ENCODE results near the gene SIRT6.

DNA sequence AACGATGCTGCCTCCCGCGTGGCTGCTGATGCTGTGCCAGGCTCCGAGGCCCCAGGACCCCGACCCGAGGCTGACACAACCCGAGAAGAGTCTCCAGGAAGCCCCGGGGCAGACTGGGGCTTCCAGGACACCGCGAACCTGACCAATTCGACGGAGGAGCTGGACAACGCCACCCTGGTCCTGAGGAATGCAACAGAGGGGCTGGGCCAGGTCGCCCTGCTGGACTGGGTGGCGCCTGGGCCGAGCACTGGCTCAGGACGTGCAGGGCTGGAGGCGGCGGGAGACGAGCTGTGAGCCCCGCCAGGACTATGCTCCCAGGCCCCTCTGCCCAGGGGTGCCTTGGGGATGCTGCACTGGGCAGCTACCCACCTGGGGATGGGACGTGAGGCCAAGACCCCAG lies 10.7 kb downstream of the SIRT6 start:
- no peak for TF ChIP-seq FOXM1 (IDR thresholded peaks at IDR 0.05; ENCODE audit: borderline replicate concordance, low read depth)
- no peak for TF ChIP-seq TAF1 (IDR thresholded peaks at IDR 0.05; ENCODE audit: low read depth)
- TF ChIP-seq, protein P1, sequence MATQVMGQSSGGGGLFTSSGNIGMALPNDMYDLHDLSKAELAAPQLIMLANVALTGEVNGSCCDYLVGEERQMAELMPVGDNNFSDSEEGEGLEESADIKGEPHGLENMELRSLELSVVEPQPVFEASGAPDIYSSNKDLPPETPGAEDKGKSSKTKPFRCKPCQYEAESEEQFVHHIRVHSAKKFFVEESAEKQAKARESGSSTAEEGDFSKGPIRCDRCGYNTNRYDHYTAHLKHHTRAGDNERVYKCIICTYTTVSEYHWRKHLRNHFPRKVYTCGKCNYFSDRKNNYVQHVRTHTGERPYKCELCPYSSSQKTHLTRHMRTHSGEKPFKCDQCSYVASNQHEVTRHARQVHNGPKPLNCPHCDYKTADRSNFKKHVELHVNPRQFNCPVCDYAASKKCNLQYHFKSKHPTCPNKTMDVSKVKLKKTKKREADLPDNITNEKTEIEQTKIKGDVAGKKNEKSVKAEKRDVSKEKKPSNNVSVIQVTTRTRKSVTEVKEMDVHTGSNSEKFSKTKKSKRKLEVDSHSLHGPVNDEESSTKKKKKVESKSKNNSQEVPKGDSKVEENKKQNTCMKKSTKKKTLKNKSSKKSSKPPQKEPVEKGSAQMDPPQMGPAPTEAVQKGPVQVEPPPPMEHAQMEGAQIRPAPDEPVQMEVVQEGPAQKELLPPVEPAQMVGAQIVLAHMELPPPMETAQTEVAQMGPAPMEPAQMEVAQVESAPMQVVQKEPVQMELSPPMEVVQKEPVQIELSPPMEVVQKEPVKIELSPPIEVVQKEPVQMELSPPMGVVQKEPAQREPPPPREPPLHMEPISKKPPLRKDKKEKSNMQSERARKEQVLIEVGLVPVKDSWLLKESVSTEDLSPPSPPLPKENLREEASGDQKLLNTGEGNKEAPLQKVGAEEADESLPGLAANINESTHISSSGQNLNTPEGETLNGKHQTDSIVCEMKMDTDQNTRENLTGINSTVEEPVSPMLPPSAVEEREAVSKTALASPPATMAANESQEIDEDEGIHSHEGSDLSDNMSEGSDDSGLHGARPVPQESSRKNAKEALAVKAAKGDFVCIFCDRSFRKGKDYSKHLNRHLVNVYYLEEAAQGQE (IDR thresholded peaks at IDR 0.05; ENCODE audit: low read depth) = peak; percentile 59
- TF ChIP-seq, protein P2, sequence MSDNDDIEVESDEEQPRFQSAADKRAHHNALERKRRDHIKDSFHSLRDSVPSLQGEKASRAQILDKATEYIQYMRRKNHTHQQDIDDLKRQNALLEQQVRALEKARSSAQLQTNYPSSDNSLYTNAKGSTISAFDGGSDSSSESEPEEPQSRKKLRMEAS (IDR thresholded peaks at IDR 0.05) = no peak
- no peak for TF ChIP-seq CEBPB (IDR thresholded peaks at IDR 0.05)
- no peak for TF ChIP-seq EP300 (IDR thresholded peaks at IDR 0.05; ENCODE audit: borderline replicate concordance)
- no peak for TF ChIP-seq CREB1 (IDR thresholded peaks at IDR 0.05; ENCODE audit: low read depth)
- no peak for TF ChIP-seq NFIC (IDR thresholded peaks at IDR 0.05)
- no peak for TF ChIP-seq YY1 (IDR thresholded peaks at IDR 0.05; ENCODE audit: low read depth)
- TF ChIP-seq EGR1 (IDR thresholded peaks at IDR 0.05) = no peak
- TF ChIP-seq RAD21 (IDR thresholded peaks at IDR 0.05; ENCODE audit: low read depth) = no peak
- TF ChIP-seq, protein P3, sequence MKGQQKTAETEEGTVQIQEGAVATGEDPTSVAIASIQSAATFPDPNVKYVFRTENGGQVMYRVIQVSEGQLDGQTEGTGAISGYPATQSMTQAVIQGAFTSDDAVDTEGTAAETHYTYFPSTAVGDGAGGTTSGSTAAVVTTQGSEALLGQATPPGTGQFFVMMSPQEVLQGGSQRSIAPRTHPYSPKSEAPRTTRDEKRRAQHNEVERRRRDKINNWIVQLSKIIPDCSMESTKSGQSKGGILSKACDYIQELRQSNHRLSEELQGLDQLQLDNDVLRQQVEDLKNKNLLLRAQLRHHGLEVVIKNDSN (IDR thresholded peaks at IDR 0.05) = no peak
- no peak for TF ChIP-seq TCF12 (IDR thresholded peaks at IDR 0.05; ENCODE audit: low read depth)

Data from Ishikawa (cell line).